ENCODE data around the gene FRMD4A. TPM values are rescaled to one million over a fixed set of nuclear protein-coding genes. Genes with fewer than 3 reads are reported as not detected.

Gene FRMD4A
- total RNA-seq, 2 experiments from 2014 or later: 0.17 TPM; not detected in 1

GRCh38 chr10:14309593-14309992, 21.1 kb downstream of the FRMD4A start:
- ChIA-PET POLR2A (no interaction called here), CTCF (ENCODE audit: unreplicated experiment) (no interaction called here)
- H3K9me3 ChIP-seq (ENCODE audit: low read length): no peaks in the 10 kb centered on the region
- H3K4me1 ChIP-seq (ENCODE audit: insufficient read depth, low read length, poor library complexity, severe bottlenecking): no peaks in the 10 kb centered on the region
- BruUV-seq (replicated peaks): no TSS peak
- no peak for DNase-seq (ENCODE audit: low spot score)
- no peak overlapping the region for H3K4me3 ChIP-seq (ENCODE audit: low read depth, low read length, poor library complexity, severe bottlenecking)
- H4K20me1 ChIP-seq (ENCODE audit: insufficient read depth, low read length): no peaks in the 10 kb centered on the region
- no peak overlapping the region for H3K4me2 ChIP-seq (ENCODE audit: low read length)
- no peaks in the 10 kb centered on the region for H3K9me2 ChIP-seq (ENCODE audit: insufficient read depth, low read length)
- intact Hi-C loops (cut with micrococcal nuclease; ENCODE audit: unreplicated experiment): no loop called here
- H3K79me2 ChIP-seq (ENCODE audit: insufficient read depth, low read depth, low read length): no peaks in the 10 kb centered on the region
- H2AFZ ChIP-seq (ENCODE audit: low read length): no peak overlapping the region
- H3K27ac ChIP-seq (ENCODE audit: low read depth, low read length, poor library complexity, severe bottlenecking): no peak overlapping the region
- H3K36me3 ChIP-seq (ENCODE audit: insufficient read depth, low read length): no peaks in the 10 kb centered on the region
- TF ChIP-seq CTCF (conservative IDR thresholded peaks at IDR 0.05; ENCODE audit: low read length) (no peak), EZH2phosphoT487 (IDR thresholded peaks at IDR 0.05; ENCODE audit: borderline replicate concordance, low read depth, low read length) (no peak)

- no peak overlapping the region for H3K4me3 ChIP-seq (ENCODE audit: low read depth, low read length, poor library complexity, severe bottlenecking)
- CTCF ChIA-PET (ENCODE audit: unreplicated experiment): no interaction called here
- H3K4me2 ChIP-seq (ENCODE audit: low read length): no peak overlapping the region
- no peaks in the 10 kb centered on the region for H3K9me2 ChIP-seq (ENCODE audit: insufficient read depth, low read length)
- no peaks in the 10 kb centered on the region for H3K9me3 ChIP-seq (ENCODE audit: low read length)
- POLR2A ChIA-PET: interaction anchor here (0.6 kb wide), 1 partner anchor 885 kb away, joined by 4 read pairs; no protein-coding TSS in a partner anchor
- no peak overlapping the region for H3K27ac ChIP-seq (ENCODE audit: low read depth, low read length, poor library complexity, severe bottlenecking)
- no peaks in the 10 kb centered on the region for H3K4me1 ChIP-seq (ENCODE audit: insufficient read depth, low read length, poor library complexity, severe bottlenecking)
- no TSS peak for BruUV-seq (replicated peaks)
- no peak for DNase-seq (ENCODE audit: low spot score)
- no peaks in the 10 kb centered on the region for H4K20me1 ChIP-seq (ENCODE audit: insufficient read depth, low read length)
- intact Hi-C loops (cut with micrococcal nuclease; ENCODE audit: unreplicated experiment): no loop called here
- no peaks in the 10 kb centered on the region for H3K79me2 ChIP-seq (ENCODE audit: insufficient read depth, low read depth, low read length)
- H2AFZ ChIP-seq (ENCODE audit: low read length): no peak overlapping the region
- TF ChIP-seq EZH2phosphoT487 (IDR thresholded peaks at IDR 0.05; ENCODE audit: borderline replicate concordance, low read depth, low read length) (no peak), CTCF (conservative IDR thresholded peaks at IDR 0.05; ENCODE audit: low read length) (no peak)
- H3K36me3 ChIP-seq (ENCODE audit: insufficient read depth, low read length): no peaks in the 10 kb centered on the region
Measured at GRCh38 chr10:14306190-14306589, 24.5 kb downstream of the FRMD4A start.

- BruUV-seq (replicated peaks): no TSS peak
Measured at GRCh38 chr10:14304046-14304445, 26.7 kb downstream of the FRMD4A start.

More at GRCh38 chr10:14304046-14304445, 26.7 kb downstream of the FRMD4A start:
- Histone ChIP-seq H3K9me3 (ENCODE audit: low read length) (no peaks in the 10 kb centered on the region), H4K20me1 (ENCODE audit: insufficient read depth, low read length) (no peaks in the 10 kb centered on the region), H3K27ac (ENCODE audit: low read depth, low read length, poor library complexity, severe bottlenecking) (no peak overlapping the region), H3K4me3 (ENCODE audit: low read depth, low read length, poor library complexity, severe bottlenecking) (no peak overlapping the region), H3K79me2 (ENCODE audit: insufficient read depth, low read depth, low read length) (no peaks in the 10 kb centered on the region), H2AFZ (ENCODE audit: low read length) (no peak overlapping the region), H3K36me3 (ENCODE audit: insufficient read depth, low read length) (no peaks in the 10 kb centered on the region), H3K4me1 (ENCODE audit: insufficient read depth, low read length, poor library complexity, severe bottlenecking) (no peaks in the 10 kb centered on the region), H3K9me2 (ENCODE audit: insufficient read depth, low read length) (no peaks in the 10 kb centered on the region), H3K4me2 (ENCODE audit: low read length) (no peak overlapping the region)
- ChIA-PET POLR2A (no interaction called here), CTCF (ENCODE audit: unreplicated experiment) (no interaction called here)
- no peak for DNase-seq (ENCODE audit: low spot score)
- TF ChIP-seq EZH2phosphoT487 (IDR thresholded peaks at IDR 0.05; ENCODE audit: borderline replicate concordance, low read depth, low read length) (no peak), CTCF (conservative IDR thresholded peaks at IDR 0.05; ENCODE audit: low read length) (no peak)
- intact Hi-C loops (cut with micrococcal nuclease; ENCODE audit: unreplicated experiment): no loop called here
